GM23338 (cell line): ENCODE results near the gene PIEZO2. TPM values are rescaled to one million over a fixed set of nuclear protein-coding genes. Genes with fewer than 3 reads are reported as not detected.

Experiments used
- ATAC-seq: fragments of 200-7000 bp; cut with Tn5 transposase; 3 replicates; pipeline ENCODE4 v1.9.1; 2020
- DNase-seq: peaks from one replicate; pipeline ENCODE4 v3.0.0-alpha.2; 2015; ENCODE audit warnings: low spot score
- H2AFZ ChIP-seq: fragments of 200-600 bp; sonication (generic); 2 replicates; pipeline ENCODE4 v1.8.0; 2016; ENCODE audit warnings: antibody characterized with exemption, mild to moderate bottlenecking, moderate library complexity
- H3F3A ChIP-seq: fragments of 200-600 bp; sonication (generic); replicated peaks from 2 replicates; pipeline ENCODE4 v1.8.0; 2017; ENCODE audit warnings: antibody characterized with exemption, mixed run types, low read depth
- H3K27ac ChIP-seq: fragments of 200-600 bp; sonication (generic); 2 replicates; pipeline ENCODE4 v1.6.1; 2016; ENCODE audit warnings: low read depth
- H3K27me3 ChIP-seq: fragments of 200-600 bp; sonication (generic); 2 replicates; pipeline ENCODE4 v1.8.0; 2016; ENCODE audit warnings: mild to moderate bottlenecking, mixed run types, moderate library complexity; ENCODE audit not compliant: insufficient read depth
- H3K36me3 ChIP-seq: fragments of 200-600 bp; sonication (generic); 2 replicates; pipeline ENCODE4 v1.8.0; 2016; ENCODE audit warnings: mild to moderate bottlenecking; ENCODE audit not compliant: insufficient read depth
- H3K4me1 ChIP-seq: fragments of 200-600 bp; sonication (generic); 2 replicates; pipeline ENCODE4 v1.8.0; 2016; ENCODE audit warnings: mild to moderate bottlenecking, moderate library complexity; ENCODE audit not compliant: insufficient read depth
- H3K4me2 ChIP-seq: fragments of 200-600 bp; sonication (generic); 2 replicates; pipeline ENCODE4 v1.7.1; 2017; ENCODE audit warnings: mixed run types
- H3K4me3 ChIP-seq: fragments of 200-600 bp; sonication (generic); 2 replicates; pipeline ENCODE4 v1.6.1; 2016; ENCODE audit warnings: mixed run types
- H3K79me2 ChIP-seq: fragments of 200-600 bp; sonication (generic); replicated peaks from 2 replicates; pipeline ENCODE4 v1.8.0; 2017; ENCODE audit warnings: mild to moderate bottlenecking; ENCODE audit not compliant: insufficient read depth
- H3K9me2 ChIP-seq: fragments of 200-600 bp; sonication (generic); 2 replicates; pipeline ENCODE4 v1.8.0; 2017; ENCODE audit not compliant: insufficient read depth
- H4K20me1 ChIP-seq: fragments of 200-600 bp; sonication (generic); replicated peaks from 2 replicates; pipeline ENCODE4 v1.8.0; 2017; ENCODE audit warnings: mild to moderate bottlenecking; ENCODE audit not compliant: insufficient read depth
- H3K27ac Mint-ChIP-seq: 2 replicates; pipeline ENCODE4 v1.8.0; 2020; ENCODE audit warnings: inconsistent platforms, mild to moderate bottlenecking, moderate library complexity, mixed read lengths
- H3K27me3 Mint-ChIP-seq: 3 replicates; pipeline ENCODE4 v1.8.0; 2022; ENCODE audit warnings: low read depth, mild to moderate bottlenecking, moderate library complexity, mixed read lengths, inconsistent platforms; ENCODE audit not compliant: insufficient read depth, poor library complexity
- H3K36me3 Mint-ChIP-seq: 3 replicates; pipeline ENCODE4 v1.8.0; 2021; ENCODE audit warnings: low read depth, mild to moderate bottlenecking, inconsistent platforms, moderate library complexity, mixed read lengths
- H3K4me1 Mint-ChIP-seq: 3 replicates; pipeline ENCODE4 v1.8.0; 2020; ENCODE audit warnings: mild to moderate bottlenecking, inconsistent platforms, mixed read lengths
- H3K4me3 Mint-ChIP-seq: 3 replicates; pipeline ENCODE4 v1.8.0; 2021; ENCODE audit warnings: moderate library complexity, mild to moderate bottlenecking, inconsistent platforms, mixed read lengths
- H3K9me3 Mint-ChIP-seq: 3 replicates; pipeline ENCODE4 v1.8.0; 2020; ENCODE audit warnings: moderate library complexity, mild to moderate bottlenecking, inconsistent platforms, mixed read lengths
- CREB1 ChIP-seq: fragments of 250-450 bp; sonication (Bioruptor Pico); IDR thresholded peaks from 2 replicates; pipeline ENCODE4 v1.5.0; 2020; ENCODE audit warnings: low read depth, mild to moderate bottlenecking, moderate library complexity
- CTCF ChIP-seq, 2 experiments: fragments of 200-600 bp in 1 of 2; sonication (generic) in 1 of 2; conservative IDR thresholded peaks; 2 replicates each; pipeline versions ENCODE4 v1.5.1 to v1.6.1; 2016 to 2017; ENCODE audit warnings: antibody characterized with exemption in 2 of 2, low read depth in 2 of 2, mild to moderate bottlenecking in 2 of 2, moderate library complexity in 1 of 2
- ETS1 ChIP-seq: IDR thresholded peaks from 2 replicates; pipeline ENCODE4 v1.6.1; 2016; ENCODE audit warnings: antibody characterized with exemption
- EZH2 ChIP-seq: fragments of 200-600 bp; sonication (generic); IDR thresholded peaks from one replicate; pipeline ENCODE4 v1.8.0; 2017; ENCODE audit warnings: antibody characterized with exemption, mild to moderate bottlenecking, low read depth; ENCODE audit not compliant: unreplicated experiment
- EZH2phosphoT487 ChIP-seq: fragments of 200-600 bp; sonication (generic); IDR thresholded peaks from one replicate; pipeline ENCODE4 v1.8.1; 2018; ENCODE audit warnings: antibody characterized with exemption; ENCODE audit not compliant: unreplicated experiment
- JUNB ChIP-seq: IDR thresholded peaks from one replicate; pipeline ENCODE4 v1.6.1; 2016; ENCODE audit warnings: antibody characterized with exemption; ENCODE audit not compliant: unreplicated experiment
- NANOG ChIP-seq: IDR thresholded peaks from 2 replicates; pipeline ENCODE4 v1.6.1; 2016; ENCODE audit warnings: antibody characterized with exemption, borderline replicate concordance
- POLR2AphosphoS5 ChIP-seq: IDR thresholded peaks from 2 replicates; pipeline ENCODE4 v1.6.1; 2016; ENCODE audit warnings: antibody characterized with exemption, low read depth
- STAT1 ChIP-seq: IDR thresholded peaks from one replicate; pipeline ENCODE4 v1.6.1; 2016; ENCODE audit warnings: antibody characterized with exemption; ENCODE audit not compliant: unreplicated experiment
- ZNF114 ChIP-seq: fragments of 250-450 bp; sonication (Bioruptor Pico); IDR thresholded peaks from 2 replicates; pipeline ENCODE4 v1.5.0; 2020; ENCODE audit warnings: mild to moderate bottlenecking, moderate library complexity
- ZNF331 ChIP-seq: fragments of 250-450 bp; sonication (Bioruptor Pico); IDR thresholded peaks from 2 replicates; pipeline ENCODE4 v1.5.0; 2020; ENCODE audit warnings: low read depth, mild to moderate bottlenecking, moderate library complexity
- polyA plus RNA-seq: library from polyadenylated mRNA; unstranded; fragments of >200 nt; fragmentation: Nextera tagmentation; extraction: Ambion mirVana; gene quantifications from 2 replicates; pipeline ENCODE4 v1.2.1, GENCODE V29; 2016
- total RNA-seq: library from RNA; depleted of rRNA; stranded (reverse); fragments of >200 nt; shearing (Covaris generic); gene quantifications from 2 replicates; pipeline ENCODE4 v1.2.3, GENCODE V29; 2014
- TF ChIP-seq, protein P1 (sequence below): IDR thresholded peaks from one replicate; pipeline ENCODE4 v1.6.1; 2018; ENCODE audit warnings: antibody characterized with exemption; ENCODE audit not compliant: unreplicated experiment

The PIEZO2 gene
- total and polyA plus RNA-seq, 2 experiments from 2014 or later: 4.8 to 8.2 TPM

DNA sequence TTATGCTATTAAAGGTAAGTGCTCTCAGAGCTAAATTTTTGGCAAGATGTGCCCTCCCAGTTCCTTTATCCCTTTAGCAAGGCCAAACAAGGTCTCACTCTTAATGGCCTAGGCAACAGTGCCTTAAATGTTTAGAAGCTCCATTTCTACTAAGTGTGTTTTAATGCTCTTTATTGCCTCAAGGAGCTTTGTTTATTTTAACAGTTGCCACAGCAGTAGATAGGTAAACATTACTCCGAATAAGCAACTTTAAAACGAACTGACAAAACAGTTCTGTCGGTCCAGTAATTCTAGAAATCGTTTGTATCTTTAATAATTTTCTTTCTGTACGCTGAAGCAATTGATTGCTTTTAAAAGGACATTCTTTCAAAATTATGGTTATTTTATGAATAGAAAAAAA lies 74.5 kb downstream of the PIEZO2 start:
- no peaks in the 10 kb centered on the region for H3K9me2 ChIP-seq
- H3K27me3 Mint-ChIP-seq: no peaks in the 10 kb centered on the region
- no peaks in the 10 kb centered on the region for H3K36me3 Mint-ChIP-seq
- H3K4me3 Mint-ChIP-seq: no peak overlapping the region
- H3K27me3 ChIP-seq: no peaks in the 10 kb centered on the region
- H3K27ac ChIP-seq: no peak overlapping the region
- no peak overlapping the region for H3K4me2 ChIP-seq
- no peaks in the 10 kb centered on the region for H3K4me1 ChIP-seq
- no peaks in the 10 kb centered on the region for H3K79me2 ChIP-seq
- DNase-seq (no peak), ATAC-seq (no peak)
- H3K27ac Mint-ChIP-seq: no peak overlapping the region
- H4K20me1 ChIP-seq: no peaks in the 10 kb centered on the region
- H3K36me3 ChIP-seq: no peaks in the 10 kb centered on the region
- TF ChIP-seq JUNB: no peak
- TF ChIP-seq EZH2: no peak
- TF ChIP-seq ZNF114 (CRISPR knock-in tag): no peak
- TF ChIP-seq POLR2AphosphoS5: no peak
- no peak for TF ChIP-seq CREB1 (CRISPR knock-in tag)
- H3K4me3 ChIP-seq: no peak overlapping the region
- no peaks in the 10 kb centered on the region for H3K9me3 Mint-ChIP-seq
- H3F3A ChIP-seq: no peaks in the 10 kb centered on the region
- no peaks in the 10 kb centered on the region for H3K4me1 Mint-ChIP-seq
- no peak overlapping the region for H2AFZ ChIP-seq

GRCh38 chr18:11073971-11074370 lies 75.4 kb downstream of the PIEZO2 start:
- no peak overlapping the region for H3K27ac Mint-ChIP-seq
- no peak overlapping the region for H3K4me3 Mint-ChIP-seq
- no peaks in the 10 kb centered on the region for H3K27me3 Mint-ChIP-seq
- no peaks in the 10 kb centered on the region for H3K79me2 ChIP-seq
- no peak overlapping the region for H3K4me3 ChIP-seq
- H3K4me1 Mint-ChIP-seq: no peaks in the 10 kb centered on the region
- H3K4me2 ChIP-seq: no peak overlapping the region
- no peaks in the 10 kb centered on the region for H3K36me3 ChIP-seq
- H3K27me3 ChIP-seq: no peaks in the 10 kb centered on the region
- DNase-seq (no peak), ATAC-seq (no peak)
- H2AFZ ChIP-seq: no peak overlapping the region
- no peaks in the 10 kb centered on the region for H3K9me3 Mint-ChIP-seq
- no peaks in the 10 kb centered on the region for H4K20me1 ChIP-seq
- no peaks in the 10 kb centered on the region for H3K36me3 Mint-ChIP-seq
- H3K4me1 ChIP-seq: no peaks in the 10 kb centered on the region
- H3K9me2 ChIP-seq: no peaks in the 10 kb centered on the region
- H3F3A ChIP-seq: no peaks in the 10 kb centered on the region
- H3K27ac ChIP-seq: no peak overlapping the region
- no peak for TF ChIP-seq POLR2AphosphoS5
- no peak for TF ChIP-seq JUNB
- no peak for TF ChIP-seq STAT1
- TF ChIP-seq CREB1 (CRISPR knock-in tag): no peak
- no peak for TF ChIP-seq CTCF (conservative IDR thresholded peaks at IDR 0.05; ENCODE audit: low read depth in 2 of 2)
- TF ChIP-seq EZH2: no peak
- TF ChIP-seq ZNF331 (CRISPR knock-in tag): no peak
- TF ChIP-seq ETS1: no peak
- TF ChIP-seq EZH2phosphoT487: no peak
- no peak for TF ChIP-seq NANOG
- TF ChIP-seq, protein P1, sequence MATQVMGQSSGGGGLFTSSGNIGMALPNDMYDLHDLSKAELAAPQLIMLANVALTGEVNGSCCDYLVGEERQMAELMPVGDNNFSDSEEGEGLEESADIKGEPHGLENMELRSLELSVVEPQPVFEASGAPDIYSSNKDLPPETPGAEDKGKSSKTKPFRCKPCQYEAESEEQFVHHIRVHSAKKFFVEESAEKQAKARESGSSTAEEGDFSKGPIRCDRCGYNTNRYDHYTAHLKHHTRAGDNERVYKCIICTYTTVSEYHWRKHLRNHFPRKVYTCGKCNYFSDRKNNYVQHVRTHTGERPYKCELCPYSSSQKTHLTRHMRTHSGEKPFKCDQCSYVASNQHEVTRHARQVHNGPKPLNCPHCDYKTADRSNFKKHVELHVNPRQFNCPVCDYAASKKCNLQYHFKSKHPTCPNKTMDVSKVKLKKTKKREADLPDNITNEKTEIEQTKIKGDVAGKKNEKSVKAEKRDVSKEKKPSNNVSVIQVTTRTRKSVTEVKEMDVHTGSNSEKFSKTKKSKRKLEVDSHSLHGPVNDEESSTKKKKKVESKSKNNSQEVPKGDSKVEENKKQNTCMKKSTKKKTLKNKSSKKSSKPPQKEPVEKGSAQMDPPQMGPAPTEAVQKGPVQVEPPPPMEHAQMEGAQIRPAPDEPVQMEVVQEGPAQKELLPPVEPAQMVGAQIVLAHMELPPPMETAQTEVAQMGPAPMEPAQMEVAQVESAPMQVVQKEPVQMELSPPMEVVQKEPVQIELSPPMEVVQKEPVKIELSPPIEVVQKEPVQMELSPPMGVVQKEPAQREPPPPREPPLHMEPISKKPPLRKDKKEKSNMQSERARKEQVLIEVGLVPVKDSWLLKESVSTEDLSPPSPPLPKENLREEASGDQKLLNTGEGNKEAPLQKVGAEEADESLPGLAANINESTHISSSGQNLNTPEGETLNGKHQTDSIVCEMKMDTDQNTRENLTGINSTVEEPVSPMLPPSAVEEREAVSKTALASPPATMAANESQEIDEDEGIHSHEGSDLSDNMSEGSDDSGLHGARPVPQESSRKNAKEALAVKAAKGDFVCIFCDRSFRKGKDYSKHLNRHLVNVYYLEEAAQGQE: no peak
- no peak for TF ChIP-seq ZNF114 (CRISPR knock-in tag)
